DMS114 treated with DMSO at 0.1 percent for 48 hours (cell line): ENCODE results near the gene RHOC.
A peak's percentile ranks its signal among the peaks of the same experiment; 100 is the strongest.

Source experiments
- DNase-seq: peaks from one replicate; lab custom pipeline; 2025; ENCODE audit not compliant: unreplicated experiment; lab: John Stamatoyannopoulos, UW

RHOC gene

DNA sequence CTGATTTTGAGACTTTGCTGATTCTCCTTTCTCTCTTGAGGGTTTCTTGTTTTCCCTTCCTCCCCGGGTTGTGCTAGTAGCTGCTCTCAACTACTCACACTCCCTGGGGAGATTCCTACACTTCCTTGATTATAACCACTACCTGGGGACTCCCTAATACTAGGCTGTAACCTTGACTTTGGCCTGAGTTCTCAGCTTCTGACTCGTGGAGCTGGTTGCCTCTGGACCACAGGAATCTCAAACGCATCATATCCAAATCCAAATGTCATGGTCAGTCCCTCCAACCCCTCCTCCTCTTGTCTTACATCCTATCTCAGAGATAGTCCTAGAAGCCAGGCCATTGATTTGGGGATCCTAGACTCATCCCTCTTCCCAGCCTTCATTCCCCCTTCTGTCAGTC lies 20.5 kb downstream of the RHOC start:
- DNase-seq: no peak

DNA sequence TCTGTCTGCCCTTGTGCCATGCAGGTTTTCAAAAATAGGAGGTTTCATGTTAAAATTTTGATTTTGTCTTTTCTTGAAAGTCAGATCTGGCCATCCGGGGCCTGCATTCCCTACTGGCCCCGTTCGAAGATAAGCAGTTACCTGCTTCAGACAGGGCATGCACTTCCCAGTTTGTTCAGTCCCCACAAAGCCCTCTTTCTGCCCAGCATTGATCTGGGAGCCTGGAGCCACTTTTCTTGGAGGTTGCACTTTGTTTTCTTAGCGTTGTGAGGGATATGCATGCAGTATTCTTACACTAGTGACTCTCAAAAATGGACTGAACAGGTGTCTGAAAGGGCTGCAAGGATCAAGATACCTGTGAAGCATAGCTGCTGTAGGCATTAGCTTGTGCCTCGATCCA lies 21.0 kb downstream of the RHOC start:
- DNase-seq: no peak

- no peak for DNase-seq
These were observed 28.3 kb downstream of the RHOC start for GRCh38 chr1:112678605-112679004.

DNA sequence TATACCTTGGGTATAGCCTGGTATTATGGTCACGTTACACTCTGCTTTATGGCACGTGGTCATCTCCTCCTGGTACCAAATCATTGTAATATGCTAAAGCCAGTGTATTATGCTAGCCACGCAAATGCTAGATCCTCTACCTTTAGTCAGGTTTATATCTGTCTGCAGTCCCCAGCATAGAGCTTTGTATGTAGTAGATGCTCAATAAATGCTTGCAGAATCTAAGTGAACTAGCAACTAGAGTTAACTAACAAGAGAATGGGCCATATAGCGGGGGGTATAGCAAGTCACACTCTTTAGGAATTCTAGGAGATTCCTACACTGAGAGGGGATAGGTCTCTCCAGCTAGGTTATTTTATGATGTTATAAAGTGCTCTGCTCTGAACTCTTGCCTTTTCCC lies 29.4 kb downstream of the RHOC start:
- no peak for DNase-seq

DNA sequence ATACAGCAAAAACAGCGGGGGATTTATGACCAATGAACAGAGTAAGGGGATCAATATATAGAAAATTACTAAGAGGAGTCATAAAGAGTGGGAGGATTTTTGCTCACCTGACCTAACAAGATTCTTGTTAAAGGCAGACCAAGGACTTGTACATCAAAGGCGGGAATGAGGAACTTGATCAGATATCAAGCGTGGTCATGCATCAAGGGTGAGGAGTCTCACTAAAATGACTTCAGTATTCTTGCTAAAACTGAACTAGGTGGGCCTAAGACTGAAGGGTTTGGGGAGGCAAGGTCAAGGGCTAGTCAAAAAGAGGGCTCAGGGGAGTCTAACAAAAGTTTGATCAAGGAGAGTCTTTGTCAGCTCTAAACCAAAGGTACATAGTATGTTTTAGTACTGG lies 30.4 kb downstream of the RHOC start:
- no peak for DNase-seq

- no peak for DNase-seq
These were observed 31.1 kb downstream of the RHOC start for GRCh38 chr1:112675728-112676381.

DNA sequence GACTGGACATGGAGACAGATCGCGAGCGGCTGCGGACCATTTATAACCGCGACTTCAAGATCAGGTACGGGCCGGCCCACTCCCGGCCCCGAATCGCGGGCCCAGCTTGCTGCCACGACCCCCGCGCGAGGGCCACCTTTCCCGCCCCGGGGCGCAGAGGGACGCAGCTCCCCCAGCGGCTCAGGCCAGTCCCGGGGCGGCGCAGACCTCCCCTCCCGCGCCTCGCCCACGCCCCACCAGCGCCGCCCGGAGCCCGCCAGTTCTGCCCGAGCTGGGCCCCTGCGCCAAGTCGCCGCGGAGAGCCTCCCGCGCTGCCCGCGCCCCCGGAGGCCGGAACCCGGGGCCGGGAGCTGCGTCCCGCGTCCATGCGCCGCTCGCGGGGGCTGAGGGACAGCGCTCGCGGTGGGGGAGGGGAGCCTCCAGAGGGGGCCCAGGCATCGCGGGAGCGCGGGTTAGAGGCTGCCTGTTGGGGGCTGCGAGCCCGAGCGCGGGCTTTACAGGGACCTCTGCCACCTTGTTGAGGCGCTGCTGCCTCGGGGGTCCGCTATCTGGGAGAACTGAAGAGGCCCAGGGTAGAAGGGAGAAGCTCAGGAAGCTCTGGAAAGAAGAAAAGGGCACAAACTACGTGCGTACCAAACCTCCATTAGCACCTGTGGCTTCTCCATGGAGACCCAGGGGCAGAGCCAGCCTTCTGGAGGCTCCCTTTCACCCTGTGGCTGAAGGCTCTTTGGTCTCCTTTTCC lies 31.8 kb downstream of the RHOC start:
- no peak for DNase-seq

DNA sequence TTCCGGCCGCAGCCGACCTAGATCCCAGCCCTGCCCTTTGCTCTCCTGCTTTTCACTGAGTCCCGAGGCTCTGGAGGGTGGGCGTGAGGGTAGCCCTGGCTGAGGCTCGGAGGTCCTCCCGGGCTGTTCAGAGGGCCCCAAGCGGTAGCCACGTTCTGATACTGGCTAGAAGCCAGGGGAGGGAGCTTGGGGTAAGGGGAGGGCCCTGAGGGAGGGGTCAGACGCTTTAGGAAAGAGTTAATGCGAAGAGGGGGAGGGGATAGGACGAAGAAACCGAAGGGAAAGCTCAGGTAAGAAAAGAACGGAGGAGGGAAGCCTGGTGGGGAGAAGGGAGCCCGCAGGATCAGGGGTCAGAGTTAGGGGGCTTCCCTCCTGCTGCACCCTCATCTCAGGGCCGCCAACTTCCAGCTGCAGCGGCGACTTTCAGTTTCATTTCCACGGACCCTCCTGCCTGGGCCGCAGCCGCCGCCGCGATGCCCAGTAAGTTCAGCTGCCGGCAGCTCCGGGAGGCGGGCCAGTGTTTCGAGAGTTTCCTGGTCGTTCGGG lies 32.4 kb downstream of the RHOC start, which contains the start of gene MOV10:
Gene MOV10 (plus strand): TSS at position 220 of the 546 bp plus-strand sequence. CDS start 254 bp downstream, at position 474.
- DNase-seq: peak; percentile 83

DNA sequence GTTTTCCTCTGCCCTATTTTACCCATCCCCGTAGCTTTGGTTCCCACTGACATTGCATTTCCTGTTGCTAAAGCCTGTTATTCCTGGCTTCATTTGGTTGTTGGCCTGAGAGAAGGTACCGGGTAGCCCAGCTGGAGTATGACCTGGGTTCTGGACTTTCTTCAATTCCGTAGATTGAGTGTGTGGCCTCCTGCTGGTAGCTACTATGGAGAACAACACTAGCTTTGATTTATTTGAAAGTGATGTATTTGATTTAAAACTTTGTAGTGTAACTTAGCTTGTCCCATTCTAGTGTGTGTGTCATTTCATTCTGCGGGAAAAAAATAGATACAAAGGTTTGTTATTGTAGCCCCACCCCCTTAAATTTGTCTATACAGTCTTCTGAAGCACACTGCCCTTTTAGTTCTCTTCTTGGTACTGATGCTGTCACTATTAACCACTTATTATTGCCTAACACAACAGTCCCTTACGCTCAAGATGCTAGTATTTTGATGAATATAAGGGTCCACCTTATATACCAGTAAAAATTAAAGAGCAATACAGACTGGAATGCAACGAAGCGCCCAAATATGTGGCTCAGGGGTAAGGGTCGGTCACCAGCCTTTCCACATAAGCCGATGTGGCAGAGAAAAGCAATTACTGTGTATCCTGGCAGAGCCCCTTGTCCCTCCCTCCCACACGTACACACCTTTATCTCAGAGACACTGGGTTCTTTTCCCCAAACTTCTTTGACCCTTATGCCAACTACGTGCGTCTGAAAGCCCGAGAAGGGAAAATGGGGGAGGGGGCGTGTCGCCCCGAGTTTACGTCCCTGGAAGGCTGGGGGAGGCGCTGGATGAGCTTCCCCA lies 33.1 kb downstream of the RHOC start:
- DNase-seq: peak; percentile 83

DNA sequence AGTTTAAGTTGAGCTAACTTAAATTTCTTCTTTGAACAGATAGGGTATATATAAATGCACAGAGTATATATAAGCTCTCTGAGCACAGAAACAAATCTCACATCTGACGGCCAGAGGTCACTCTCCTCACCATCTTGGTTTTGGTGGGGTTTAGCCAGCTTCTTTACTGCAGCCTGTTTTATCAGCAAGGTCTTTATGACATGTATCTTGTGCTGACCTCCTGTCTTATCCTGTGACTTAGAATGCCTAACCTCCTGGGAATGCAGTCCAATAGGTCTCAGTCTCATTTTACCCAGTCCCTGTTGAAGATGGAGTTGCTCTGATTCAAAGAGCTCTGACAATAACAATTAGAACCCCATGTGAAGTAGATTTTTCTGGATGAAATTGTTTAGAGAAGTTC lies 34.1 kb downstream of the RHOC start:
- DNase-seq: no peak

GRCh38 chr1:112672009-112672408 lies 34.9 kb downstream of the RHOC start:
- DNase-seq: no peak

DNA sequence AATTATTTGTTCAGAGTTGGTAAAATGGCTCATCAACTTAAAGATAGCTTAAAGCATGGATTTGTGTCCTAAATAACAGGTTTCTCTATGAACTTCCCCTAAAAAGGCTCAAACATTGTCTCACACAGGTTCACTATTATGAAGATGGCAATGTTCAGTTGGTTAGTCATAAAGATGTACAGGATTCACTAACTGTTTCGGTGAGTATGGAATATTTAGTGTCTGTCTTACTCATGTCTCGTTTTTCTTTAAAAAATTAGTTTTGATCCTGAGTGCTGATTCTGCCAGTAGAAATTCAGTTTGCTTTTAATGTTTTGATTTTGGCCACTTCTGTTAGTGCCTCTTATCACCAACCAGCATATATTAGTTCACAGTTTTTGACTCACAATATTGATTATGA lies 40.0 kb downstream of the RHOC start:
- no peak for DNase-seq

DNA sequence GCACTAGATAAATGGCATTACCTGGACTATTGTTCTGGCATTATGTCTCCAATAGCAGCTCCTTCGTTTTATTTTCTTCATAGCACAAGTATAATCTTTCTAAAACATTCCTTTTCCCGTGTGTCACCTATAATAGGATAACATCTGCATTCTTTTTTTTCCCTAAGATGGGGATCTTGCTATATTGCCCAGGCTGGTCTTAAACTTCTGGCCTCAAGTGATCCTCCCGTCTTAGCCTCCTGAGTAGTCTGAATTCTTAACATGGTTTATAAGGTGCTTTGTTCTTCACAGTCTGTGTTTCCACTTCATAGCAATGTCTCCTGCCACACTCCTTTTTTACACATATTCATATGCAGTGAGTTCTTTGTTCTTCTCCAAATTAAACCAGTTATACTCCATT lies 41.1 kb downstream of the RHOC start:
- DNase-seq: no peak

DNA sequence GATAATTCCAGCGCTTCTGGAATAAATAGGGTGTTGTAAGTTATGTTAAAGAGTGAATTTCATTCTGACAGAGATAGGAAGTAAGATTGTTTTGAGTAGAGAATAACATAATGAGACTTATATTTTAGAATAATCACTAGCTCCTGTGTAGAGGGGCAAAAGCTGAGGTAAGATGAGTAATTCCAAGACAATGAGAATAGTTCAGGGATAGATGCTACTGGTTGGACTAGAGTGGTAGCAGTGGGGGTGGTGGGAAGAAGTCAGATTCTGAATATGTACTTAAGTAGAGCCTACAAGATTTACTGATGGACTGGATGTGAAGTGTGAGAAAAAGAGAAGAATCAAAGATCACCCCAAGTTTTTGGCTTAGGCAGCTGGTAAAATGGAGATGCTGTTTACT lies 55.7 kb downstream of the RHOC start:
- no peak for DNase-seq
